Trophoblast cell (in vitro differentiated cells and primary cell): ENCODE measurements around the gene IL1RAPL1.

Source experiments
- DNase-seq, 2 donors: peaks; one replicate each; pipeline ENCODE4 v3.0.0-alpha.2; 2016
- H2AFZ ChIP-seq: 2 replicates; pipeline ENCODE4 v1.6.1; 2013; ENCODE audit warnings: low read length, moderate library complexity, mild to moderate bottlenecking; ENCODE audit not compliant: insufficient read depth, poor library complexity
- H2AK5ac ChIP-seq: 2 replicates; pipeline ENCODE4 v1.6.1; 2013; ENCODE audit warnings: mild to moderate bottlenecking, low read length
- H2BK120ac ChIP-seq: 2 replicates; pipeline ENCODE4 v1.6.1; 2013; ENCODE audit warnings: low read length, mild to moderate bottlenecking, moderate library complexity; ENCODE audit not compliant: insufficient read depth, poor library complexity
- H2BK12ac ChIP-seq: 2 replicates; pipeline ENCODE4 v1.6.1; 2013; ENCODE audit warnings: mild to moderate bottlenecking, low read length, moderate library complexity
- H2BK5ac ChIP-seq: 2 replicates; pipeline ENCODE4 v1.6.1; 2013; ENCODE audit warnings: low read length, low read depth, moderate library complexity, mild to moderate bottlenecking; ENCODE audit not compliant: poor library complexity
- H3K14ac ChIP-seq: 2 replicates; pipeline ENCODE4 v1.6.1; 2013; ENCODE audit warnings: mild to moderate bottlenecking, low read length
- H3K18ac ChIP-seq: 2 replicates; pipeline ENCODE4 v1.6.1; 2013; ENCODE audit warnings: mild to moderate bottlenecking, low read length
- H3K23ac ChIP-seq: 2 replicates; pipeline ENCODE4 v1.6.1; 2013; ENCODE audit warnings: low read length
- H3K27ac ChIP-seq: 2 replicates; pipeline ENCODE4 v1.5.1; 2013; ENCODE audit warnings: low read depth, mild to moderate bottlenecking, inconsistent platforms, low read length, moderate library complexity
- H3K27me3 ChIP-seq: 2 replicates; pipeline ENCODE4 v1.6.1; 2013; ENCODE audit warnings: inconsistent platforms, mild to moderate bottlenecking, low read length, moderate library complexity; ENCODE audit not compliant: insufficient read depth
- H3K36me3 ChIP-seq, 2 experiments: 1 replicate in 1 of 2; 2 replicates in 1 of 2; pipeline ENCODE4 v1.6.1; 2013; ENCODE audit warnings: low read length in 2 of 2, mild to moderate bottlenecking in 2 of 2, moderate library complexity in 1 of 2; ENCODE audit not compliant: insufficient read depth in 2 of 2, control insufficient read depth in 1 of 2
- H3K4ac ChIP-seq: 2 replicates; pipeline ENCODE4 v1.6.1; 2013; ENCODE audit warnings: low read depth, mild to moderate bottlenecking, low read length, moderate library complexity
- H3K4me1 ChIP-seq, 2 experiments: 1 replicate in 1 of 2; 2 replicates in 1 of 2; pipeline ENCODE4 v1.6.1; 2013; ENCODE audit warnings: low read length in 2 of 2, mild to moderate bottlenecking in 2 of 2, moderate library complexity in 1 of 2; ENCODE audit not compliant: insufficient read depth in 2 of 2, control insufficient read depth in 1 of 2
- H3K4me2 ChIP-seq: 2 replicates; pipeline ENCODE4 v1.6.1; 2013; ENCODE audit warnings: inconsistent platforms, mild to moderate bottlenecking, low read length, moderate library complexity
- H3K4me3 ChIP-seq: 2 replicates; pipeline ENCODE4 v1.5.1; 2013; ENCODE audit warnings: mild to moderate bottlenecking, low read depth, low read length, inconsistent platforms
- H3K79me1 ChIP-seq: one replicate; pipeline ENCODE4 v1.6.1; 2013; ENCODE audit warnings: low read length
- H3K79me2 ChIP-seq: 2 replicates; pipeline ENCODE4 v1.6.1; 2013; ENCODE audit warnings: low read length, mild to moderate bottlenecking; ENCODE audit not compliant: control insufficient read depth, insufficient read depth, poor library complexity
- H3K9ac ChIP-seq: 2 replicates; pipeline ENCODE4 v1.6.1; 2013; ENCODE audit warnings: mild to moderate bottlenecking, low read length
- H3K9me3 ChIP-seq: 2 replicates; pipeline ENCODE4 v1.6.1; 2013; ENCODE audit warnings: low read depth, mild to moderate bottlenecking, control low read depth, inconsistent platforms, low read length; ENCODE audit not compliant: insufficient read depth
- H4K12ac ChIP-seq: 2 replicates; pipeline ENCODE4 v1.6.1; 2013; ENCODE audit warnings: low read depth, mild to moderate bottlenecking, low read length, moderate library complexity
- H4K8ac ChIP-seq: 2 replicates; pipeline ENCODE4 v1.6.1; 2013; ENCODE audit warnings: low read depth, mild to moderate bottlenecking, low read length, moderate library complexity
- H4K91ac ChIP-seq: one replicate; pipeline ENCODE4 v1.6.1; 2013; ENCODE audit warnings: low read depth, mild to moderate bottlenecking, low read length, moderate library complexity
- WGBS: extraction: QIAGEN DNeasy Blood & Tissue Kit; methylation state at CpG from one replicate; pipeline ENCODE4 v1.1.7; 2013; ENCODE audit warnings: missing lambda C conversion rate; ENCODE audit not compliant: insufficient read length, insufficient coverage; ENCODE audit errors: extremely low coverage; 5-methylcytosine and 5-hydroxymethylcytosine counted together

IL1RAPL1 gene

DNA sequence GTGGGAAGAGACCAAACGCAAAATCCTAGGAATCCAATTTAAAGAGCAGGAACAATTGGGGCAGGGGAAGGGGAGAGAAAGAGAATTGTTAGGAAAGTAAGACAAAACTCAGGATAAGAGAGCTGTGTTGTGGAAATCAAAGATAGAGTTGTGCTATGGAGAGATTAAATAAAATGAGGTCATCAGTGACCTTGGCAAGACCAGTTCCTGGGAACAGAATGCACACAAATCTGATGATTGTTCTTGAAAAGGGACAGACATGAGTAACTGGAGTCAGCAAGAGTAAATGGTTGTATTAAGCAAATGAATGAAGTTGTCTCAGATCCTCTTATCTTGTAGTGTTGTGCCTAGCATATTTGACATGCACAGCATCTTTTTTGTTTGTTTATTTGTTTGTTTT is 267.4 kb downstream of the IL1RAPL1 start:
- Histone ChIP-seq H3K79me1 (no peaks in the 10 kb centered on the region), H2AFZ (no peak overlapping the region), H3K36me3 (no peaks in the 10 kb centered on the region), H3K4me2 (no peak overlapping the region), H3K18ac (no peak overlapping the region), H3K9ac (no peak overlapping the region), H3K4me1 (no peaks in the 10 kb centered on the region), H3K23ac (no peak overlapping the region), H4K8ac (no peak overlapping the region), H4K91ac (no peak overlapping the region), H4K12ac (no peak overlapping the region), H2BK12ac (no peak overlapping the region), H3K79me2 (no peaks in the 10 kb centered on the region), H2BK5ac (no peak overlapping the region), H3K4ac (no peak overlapping the region), H2BK120ac (no peak overlapping the region), H2AK5ac (no peak overlapping the region), H3K9me3 (no peaks in the 10 kb centered on the region), H3K14ac (no peak overlapping the region), H3K27ac (no peak overlapping the region), H3K4me3 (no peak overlapping the region), H3K27me3 (no peaks in the 10 kb centered on the region)
- WGBS: no CpG with 5 or more reads among the region's 1 CpG
- no peak for DNase-seq

DNA sequence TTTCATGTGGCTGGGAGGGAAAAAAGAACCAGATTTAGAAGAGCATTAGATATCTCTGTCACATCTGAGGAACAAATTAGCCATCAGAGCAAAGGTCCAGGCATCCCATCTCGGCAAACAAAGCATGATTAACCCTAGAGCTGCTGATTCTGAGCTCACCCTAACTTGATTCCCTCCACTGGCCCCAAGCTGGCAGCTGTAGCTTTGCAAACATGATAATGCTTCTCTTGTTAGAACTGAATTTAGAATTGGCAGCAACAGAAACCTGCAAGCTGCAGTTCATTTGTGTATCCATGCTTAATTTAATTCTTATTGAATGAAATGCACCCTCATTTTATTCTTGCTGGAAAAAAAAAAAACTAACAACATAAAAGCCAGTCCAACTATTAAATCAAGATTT is 289.2 kb downstream of the IL1RAPL1 start:
- DNase-seq: no peak
- Histone ChIP-seq H2AK5ac (no peak overlapping the region), H3K4ac (no peak overlapping the region), H4K8ac (no peak overlapping the region), H3K4me2 (no peak overlapping the region), H4K12ac (no peak overlapping the region), H2BK12ac (no peak overlapping the region), H2BK120ac (no peak overlapping the region), H3K27ac (no peak overlapping the region), H3K9ac (no peak overlapping the region), H3K36me3 (no peaks in the 10 kb centered on the region), H3K4me1 (no peaks in the 10 kb centered on the region), H3K4me3 (no peak overlapping the region), H2AFZ (no peak overlapping the region), H3K23ac (no peak overlapping the region), H4K91ac (no peak overlapping the region), H3K79me1 (no peaks in the 10 kb centered on the region), H3K14ac (no peak overlapping the region), H2BK5ac (no peak overlapping the region), H3K9me3 (no peaks in the 10 kb centered on the region), H3K79me2 (no peaks in the 10 kb centered on the region), H3K18ac (no peak overlapping the region), H3K27me3 (no peaks in the 10 kb centered on the region)
- no CpG with 5 or more reads among the region's 1 CpG for WGBS

DNA sequence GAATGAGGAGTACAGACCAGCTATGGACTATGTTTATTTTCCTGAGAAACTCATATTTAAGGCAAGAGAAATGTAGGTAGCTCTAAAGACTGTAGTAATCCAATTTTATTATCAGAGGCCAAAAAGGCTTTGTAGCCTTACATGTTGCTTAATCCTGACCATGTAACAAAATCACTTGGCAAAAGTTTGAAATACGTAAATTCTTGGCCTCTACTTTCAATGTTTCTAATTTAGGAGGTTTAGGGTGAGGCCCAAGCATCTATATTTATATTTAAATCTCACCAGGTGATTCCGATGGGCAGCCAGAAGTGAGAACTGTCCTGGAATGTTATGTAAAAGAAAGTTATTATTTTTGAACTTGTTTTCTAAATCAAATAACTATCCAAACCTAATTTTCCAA is 289.7 kb downstream of the IL1RAPL1 start:
- H3K4me3 ChIP-seq: no peak overlapping the region
- WGBS: no CpG with 5 or more reads among the region's 2 CpGs
- H3K14ac ChIP-seq: no peak overlapping the region
- H3K27me3 ChIP-seq: no peaks in the 10 kb centered on the region
- no peak overlapping the region for H4K8ac ChIP-seq
- no peaks in the 10 kb centered on the region for H3K36me3 ChIP-seq
- no peak overlapping the region for H2AK5ac ChIP-seq
- no peaks in the 10 kb centered on the region for H3K79me1 ChIP-seq
- H3K4me2 ChIP-seq: no peak overlapping the region
- H2BK5ac ChIP-seq: no peak overlapping the region
- no peak overlapping the region for H3K23ac ChIP-seq
- no peak overlapping the region for H3K18ac ChIP-seq
- no peak overlapping the region for H3K9ac ChIP-seq
- no peak overlapping the region for H3K4ac ChIP-seq
- no peak overlapping the region for H2BK12ac ChIP-seq
- H4K91ac ChIP-seq: no peak overlapping the region
- H4K12ac ChIP-seq: no peak overlapping the region
- H2BK120ac ChIP-seq: no peak overlapping the region
- H3K4me1 ChIP-seq: no peaks in the 10 kb centered on the region
- no peak overlapping the region for H3K27ac ChIP-seq
- DNase-seq: no peak
- H2AFZ ChIP-seq: no peak overlapping the region
- H3K79me2 ChIP-seq: no peaks in the 10 kb centered on the region
- H3K9me3 ChIP-seq: no peaks in the 10 kb centered on the region

DNA sequence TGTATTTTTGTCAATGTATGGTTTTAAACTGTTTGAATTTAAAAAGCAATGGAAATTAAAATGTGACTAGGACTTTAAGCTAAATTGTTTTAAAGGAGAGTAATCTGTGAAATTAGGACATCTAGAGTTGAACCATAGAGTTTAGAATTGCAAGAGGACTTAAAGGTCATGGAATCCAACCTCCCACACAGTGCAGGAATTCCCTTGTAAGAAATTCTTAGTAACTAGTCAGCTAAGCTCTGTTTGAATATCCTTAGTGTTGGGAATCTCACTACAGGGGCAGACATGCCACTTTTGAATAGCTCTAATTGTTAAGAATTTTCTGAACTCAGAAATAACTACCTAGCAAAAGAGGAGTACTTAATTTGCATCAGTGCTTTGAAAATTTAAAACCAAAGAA is 292.9 kb downstream of the IL1RAPL1 start:
- H3K9me3 ChIP-seq: no peaks in the 10 kb centered on the region
- no peaks in the 10 kb centered on the region for H3K79me1 ChIP-seq
- no peak overlapping the region for H3K27ac ChIP-seq
- H3K27me3 ChIP-seq: no peaks in the 10 kb centered on the region
- H2BK12ac ChIP-seq: no peak overlapping the region
- H2AFZ ChIP-seq: no peak overlapping the region
- H3K79me2 ChIP-seq: no peaks in the 10 kb centered on the region
- no peak overlapping the region for H3K4ac ChIP-seq
- H3K14ac ChIP-seq: no peak overlapping the region
- H2BK5ac ChIP-seq: no peak overlapping the region
- H3K4me2 ChIP-seq: no peak overlapping the region
- no peak for DNase-seq
- no peak overlapping the region for H4K91ac ChIP-seq
- no peak overlapping the region for H3K18ac ChIP-seq
- H4K8ac ChIP-seq: no peak overlapping the region
- H3K36me3 ChIP-seq: no peaks in the 10 kb centered on the region
- H3K4me1 ChIP-seq: no peaks in the 10 kb centered on the region
- no peak overlapping the region for H3K9ac ChIP-seq
- H3K23ac ChIP-seq: no peak overlapping the region
- H2AK5ac ChIP-seq: no peak overlapping the region
- no peak overlapping the region for H2BK120ac ChIP-seq
- H3K4me3 ChIP-seq: no peak overlapping the region
- no peak overlapping the region for H4K12ac ChIP-seq

DNA sequence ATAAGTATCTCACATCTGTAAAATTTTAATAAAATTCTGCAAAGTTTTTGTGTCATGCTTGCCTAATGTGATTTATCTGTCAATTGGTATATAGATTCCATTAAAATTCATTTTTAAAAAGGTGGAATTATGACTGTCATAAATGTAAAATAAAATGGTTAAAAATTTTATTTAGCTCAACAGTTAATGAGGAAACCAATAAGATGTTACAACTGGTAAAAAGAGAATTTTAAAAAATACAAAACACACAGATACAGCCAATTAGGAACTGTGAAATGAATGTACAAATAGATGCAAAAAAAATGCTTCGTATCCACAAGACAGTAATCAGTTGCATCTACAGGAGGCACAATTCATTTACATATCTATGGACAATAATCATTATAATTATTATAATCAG is 297.6 kb downstream of the IL1RAPL1 start:
- WGBS: no CpG with 5 or more reads among the region's 1 CpG
- Histone ChIP-seq H3K36me3 (no peaks in the 10 kb centered on the region), H2AK5ac (no peak overlapping the region)

More for the DNA sequence above, 297.6 kb downstream of the IL1RAPL1 start:
- H3K27me3 ChIP-seq: no peaks in the 10 kb centered on the region
- no peak overlapping the region for H3K23ac ChIP-seq
- H3K9me3 ChIP-seq: no peaks in the 10 kb centered on the region
- H3K4ac ChIP-seq: no peak overlapping the region
- no peak overlapping the region for H4K8ac ChIP-seq
- H3K27ac ChIP-seq: no peak overlapping the region
- H3K14ac ChIP-seq: no peak overlapping the region
- no peaks in the 10 kb centered on the region for H3K79me1 ChIP-seq
- H2BK5ac ChIP-seq: no peak overlapping the region
- no peak overlapping the region for H3K4me2 ChIP-seq
- DNase-seq: no peak
- no peak overlapping the region for H4K12ac ChIP-seq
- H3K4me3 ChIP-seq: no peak overlapping the region
- H3K79me2 ChIP-seq: no peaks in the 10 kb centered on the region
- no peak overlapping the region for H3K9ac ChIP-seq
- no peak overlapping the region for H2BK12ac ChIP-seq
- H2BK120ac ChIP-seq: no peak overlapping the region
- H4K91ac ChIP-seq: no peak overlapping the region
- no peak overlapping the region for H2AFZ ChIP-seq
- H3K4me1 ChIP-seq: no peaks in the 10 kb centered on the region
- no peak overlapping the region for H3K18ac ChIP-seq
